ENCODE measurements around the gene RGS1. TPM values are rescaled to one million over a fixed set of nuclear protein-coding genes. Genes with fewer than 3 reads are reported as not detected.

RGS1 gene
- total and polyA plus RNA-seq, 2 of the 8 experiments (the other 6 are each of a cell fraction or from before 2014, with no cell fraction given), result not detected

DNA sequence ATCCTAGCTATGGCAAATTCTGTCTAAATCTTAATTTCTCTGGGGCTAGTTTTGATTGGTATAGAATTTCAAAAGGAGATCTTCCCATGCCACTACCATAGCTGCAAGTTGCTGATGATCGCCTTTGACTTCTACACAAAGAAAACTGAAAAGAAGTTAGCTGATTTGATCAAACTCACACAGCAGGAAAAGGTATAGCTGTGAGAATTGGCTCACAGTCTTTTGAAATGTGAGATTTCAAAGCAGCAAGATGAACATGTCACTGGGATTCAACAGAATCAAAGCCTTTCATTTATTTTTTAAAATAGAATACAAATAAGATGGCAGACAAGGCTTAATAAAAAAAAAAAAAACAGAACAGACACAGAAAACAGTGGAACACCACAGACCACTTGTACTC is 7.5 kb upstream of the RGS1 start (continued):
- TF ChIP-seq, protein P1, sequence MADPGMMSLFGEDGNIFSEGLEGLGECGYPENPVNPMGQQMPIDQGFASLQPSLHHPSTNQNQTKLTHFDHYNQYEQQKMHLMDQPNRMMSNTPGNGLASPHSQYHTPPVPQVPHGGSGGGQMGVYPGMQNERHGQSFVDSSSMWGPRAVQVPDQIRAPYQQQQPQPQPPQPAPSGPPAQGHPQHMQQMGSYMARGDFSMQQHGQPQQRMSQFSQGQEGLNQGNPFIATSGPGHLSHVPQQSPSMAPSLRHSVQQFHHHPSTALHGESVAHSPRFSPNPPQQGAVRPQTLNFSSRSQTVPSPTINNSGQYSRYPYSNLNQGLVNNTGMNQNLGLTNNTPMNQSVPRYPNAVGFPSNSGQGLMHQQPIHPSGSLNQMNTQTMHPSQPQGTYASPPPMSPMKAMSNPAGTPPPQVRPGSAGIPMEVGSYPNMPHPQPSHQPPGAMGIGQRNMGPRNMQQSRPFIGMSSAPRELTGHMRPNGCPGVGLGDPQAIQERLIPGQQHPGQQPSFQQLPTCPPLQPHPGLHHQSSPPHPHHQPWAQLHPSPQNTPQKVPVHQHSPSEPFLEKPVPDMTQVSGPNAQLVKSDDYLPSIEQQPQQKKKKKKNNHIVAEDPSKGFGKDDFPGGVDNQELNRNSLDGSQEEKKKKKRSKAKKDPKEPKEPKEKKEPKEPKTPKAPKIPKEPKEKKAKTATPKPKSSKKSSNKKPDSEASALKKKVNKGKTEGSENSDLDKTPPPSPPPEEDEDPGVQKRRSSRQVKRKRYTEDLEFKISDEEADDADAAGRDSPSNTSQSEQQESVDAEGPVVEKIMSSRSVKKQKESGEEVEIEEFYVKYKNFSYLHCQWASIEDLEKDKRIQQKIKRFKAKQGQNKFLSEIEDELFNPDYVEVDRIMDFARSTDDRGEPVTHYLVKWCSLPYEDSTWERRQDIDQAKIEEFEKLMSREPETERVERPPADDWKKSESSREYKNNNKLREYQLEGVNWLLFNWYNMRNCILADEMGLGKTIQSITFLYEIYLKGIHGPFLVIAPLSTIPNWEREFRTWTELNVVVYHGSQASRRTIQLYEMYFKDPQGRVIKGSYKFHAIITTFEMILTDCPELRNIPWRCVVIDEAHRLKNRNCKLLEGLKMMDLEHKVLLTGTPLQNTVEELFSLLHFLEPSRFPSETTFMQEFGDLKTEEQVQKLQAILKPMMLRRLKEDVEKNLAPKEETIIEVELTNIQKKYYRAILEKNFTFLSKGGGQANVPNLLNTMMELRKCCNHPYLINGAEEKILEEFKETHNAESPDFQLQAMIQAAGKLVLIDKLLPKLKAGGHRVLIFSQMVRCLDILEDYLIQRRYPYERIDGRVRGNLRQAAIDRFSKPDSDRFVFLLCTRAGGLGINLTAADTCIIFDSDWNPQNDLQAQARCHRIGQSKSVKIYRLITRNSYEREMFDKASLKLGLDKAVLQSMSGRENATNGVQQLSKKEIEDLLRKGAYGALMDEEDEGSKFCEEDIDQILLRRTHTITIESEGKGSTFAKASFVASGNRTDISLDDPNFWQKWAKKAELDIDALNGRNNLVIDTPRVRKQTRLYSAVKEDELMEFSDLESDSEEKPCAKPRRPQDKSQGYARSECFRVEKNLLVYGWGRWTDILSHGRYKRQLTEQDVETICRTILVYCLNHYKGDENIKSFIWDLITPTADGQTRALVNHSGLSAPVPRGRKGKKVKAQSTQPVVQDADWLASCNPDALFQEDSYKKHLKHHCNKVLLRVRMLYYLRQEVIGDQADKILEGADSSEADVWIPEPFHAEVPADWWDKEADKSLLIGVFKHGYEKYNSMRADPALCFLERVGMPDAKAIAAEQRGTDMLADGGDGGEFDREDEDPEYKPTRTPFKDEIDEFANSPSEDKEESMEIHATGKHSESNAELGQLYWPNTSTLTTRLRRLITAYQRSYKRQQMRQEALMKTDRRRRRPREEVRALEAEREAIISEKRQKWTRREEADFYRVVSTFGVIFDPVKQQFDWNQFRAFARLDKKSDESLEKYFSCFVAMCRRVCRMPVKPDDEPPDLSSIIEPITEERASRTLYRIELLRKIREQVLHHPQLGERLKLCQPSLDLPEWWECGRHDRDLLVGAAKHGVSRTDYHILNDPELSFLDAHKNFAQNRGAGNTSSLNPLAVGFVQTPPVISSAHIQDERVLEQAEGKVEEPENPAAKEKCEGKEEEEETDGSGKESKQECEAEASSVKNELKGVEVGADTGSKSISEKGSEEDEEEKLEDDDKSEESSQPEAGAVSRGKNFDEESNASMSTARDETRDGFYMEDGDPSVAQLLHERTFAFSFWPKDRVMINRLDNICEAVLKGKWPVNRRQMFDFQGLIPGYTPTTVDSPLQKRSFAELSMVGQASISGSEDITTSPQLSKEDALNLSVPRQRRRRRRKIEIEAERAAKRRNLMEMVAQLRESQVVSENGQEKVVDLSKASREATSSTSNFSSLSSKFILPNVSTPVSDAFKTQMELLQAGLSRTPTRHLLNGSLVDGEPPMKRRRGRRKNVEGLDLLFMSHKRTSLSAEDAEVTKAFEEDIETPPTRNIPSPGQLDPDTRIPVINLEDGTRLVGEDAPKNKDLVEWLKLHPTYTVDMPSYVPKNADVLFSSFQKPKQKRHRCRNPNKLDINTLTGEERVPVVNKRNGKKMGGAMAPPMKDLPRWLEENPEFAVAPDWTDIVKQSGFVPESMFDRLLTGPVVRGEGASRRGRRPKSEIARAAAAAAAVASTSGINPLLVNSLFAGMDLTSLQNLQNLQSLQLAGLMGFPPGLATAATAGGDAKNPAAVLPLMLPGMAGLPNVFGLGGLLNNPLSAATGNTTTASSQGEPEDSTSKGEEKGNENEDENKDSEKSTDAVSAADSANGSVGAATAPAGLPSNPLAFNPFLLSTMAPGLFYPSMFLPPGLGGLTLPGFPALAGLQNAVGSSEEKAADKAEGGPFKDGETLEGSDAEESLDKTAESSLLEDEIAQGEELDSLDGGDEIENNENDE (IDR thresholded peaks at IDR 0.05; ENCODE audit: insufficient replicate concordance, low read length), result no peak
- no peak for TF ChIP-seq MAFK (IDR thresholded peaks at IDR 0.05; ENCODE audit: low read depth, low read length)
- no peak for TF ChIP-seq BACH1 (IDR thresholded peaks at IDR 0.05; ENCODE audit: low read length)
- TF ChIP-seq EZH2 (IDR thresholded peaks at IDR 0.05; ENCODE audit: low read depth, low read length, severe bottlenecking), result no peak
- TF ChIP-seq YY1 (IDR thresholded peaks at IDR 0.05; ENCODE audit: low read depth, low read length), result no peak
- no peak for TF ChIP-seq RAD21 (IDR thresholded peaks at IDR 0.05 in 1 of 2, conservative IDR thresholded peaks at IDR 0.05 in 1 of 2; ENCODE audit: low read depth in 2 of 2, low read length in 2 of 2)
- TF ChIP-seq POLR2AphosphoS5 (IDR thresholded peaks at IDR 0.05; ENCODE audit: low read depth, low read length), result no peak
- TF ChIP-seq KDM5A (IDR thresholded peaks at IDR 0.05; ENCODE audit: low read length), result no peak
